ENCODE measurements around the gene PDGFD.

GRCh38 chr11:104043142-104043541 lies 120.8 kb downstream of the PDGFD start:
- TF ChIP-seq CTCF (IDR thresholded peaks at IDR 0.05) (no peak), POLR2A (IDR thresholded peaks at IDR 0.05) (no peak), EP300 (IDR thresholded peaks at IDR 0.05) (no peak)

Measured in tibial nerve (tissue), 4 donors.